Smooth muscle cell (in vitro differentiated cells): Measurements from ENCODE around the gene PROCR. TPM values are rescaled to one million over a fixed set of nuclear protein-coding genes. Genes with fewer than 3 reads are reported as not detected.

Experiments used
- DNase-seq: peaks from one replicate; lab custom pipeline; 2025; ENCODE audit not compliant: unreplicated experiment; lab: John Stamatoyannopoulos, UW
- H2AFZ ChIP-seq: fragments of 200-600 bp; sonication (generic); 2 replicates; pipeline ENCODE4 v1.6.0; 2016; ENCODE audit warnings: antibody characterized with exemption, low read depth, mild to moderate bottlenecking
- H3F3A ChIP-seq: fragments of 200-600 bp; sonication (generic); 2 replicates; pipeline ENCODE4 v1.6.0; 2017; ENCODE audit warnings: antibody characterized with exemption, low read depth
- H3K27ac ChIP-seq: fragments of 200-600 bp; sonication (generic); 2 replicates; pipeline ENCODE4 v1.5.1; 2016; ENCODE audit warnings: low read depth, mild to moderate bottlenecking
- H3K27me3 ChIP-seq: fragments of 200-600 bp; sonication (generic); 2 replicates; pipeline ENCODE4 v1.6.1; 2016; ENCODE audit warnings: low read depth, mild to moderate bottlenecking
- H3K36me3 ChIP-seq: fragments of 200-600 bp; sonication (generic); 2 replicates; pipeline ENCODE4 v1.5.1; 2016; ENCODE audit warnings: low read depth
- H3K4me1 ChIP-seq: fragments of 200-600 bp; sonication (generic); 2 replicates; pipeline ENCODE4 v1.5.1; 2016; ENCODE audit warnings: low read depth
- H3K4me2 ChIP-seq: fragments of 200-600 bp; sonication (generic); 2 replicates; pipeline ENCODE4 v1.6.0; 2016; ENCODE audit warnings: mild to moderate bottlenecking
- H3K4me3 ChIP-seq: fragments of 200-600 bp; sonication (generic); 2 replicates; pipeline ENCODE4 v1.5.1; 2016; ENCODE audit warnings: mild to moderate bottlenecking
- H3K79me2 ChIP-seq: fragments of 200-600 bp; sonication (generic); 2 replicates; pipeline ENCODE4 v1.6.0; 2016; ENCODE audit warnings: low read depth, mild to moderate bottlenecking
- H3K9ac ChIP-seq: fragments of 200-600 bp; sonication (generic); 2 replicates; pipeline ENCODE4 v1.6.0; 2016; ENCODE audit warnings: low read depth
- H3K9me3 ChIP-seq: fragments of 200-600 bp; sonication (generic); replicated peaks from 2 replicates; pipeline ENCODE4 v1.5.1; 2016; ENCODE audit warnings: low read depth
- H4K20me1 ChIP-seq: fragments of 200-600 bp; sonication (generic); 2 replicates; pipeline ENCODE4 v1.6.0; 2016; ENCODE audit warnings: low read depth
- WGBS: methylation state at CpG from one replicate; pipeline ENCODE4 v1.1.7; 2016; ENCODE audit warnings: low lambda C conversion rate; 5-methylcytosine and 5-hydroxymethylcytosine counted together
- polyA plus RNA-seq: library from polyadenylated mRNA; unstranded; fragments of >200 nt; fragmentation: Nextera tagmentation; extraction: Ambion mirVana; gene quantifications from 2 replicates; pipeline ENCODE4 v1.2.1, GENCODE V29; 2016
- total RNA-seq: library from RNA; depleted of rRNA; stranded (reverse); fragments of >200 nt; gene quantifications from 2 replicates; pipeline ENCODE4 v1.2.3, GENCODE V29; 2014
- TF ChIP-seq, protein P1 (sequence below): fragments of 200-600 bp; sonication (generic); IDR thresholded peaks from 2 replicates; pipeline ENCODE4 v1.5.1; 2017; ENCODE audit warnings: borderline replicate concordance, mild to moderate bottlenecking, antibody characterized with exemption; ENCODE audit not compliant: insufficient read depth, poor library complexity, severe bottlenecking

Gene PROCR
- total and polyA plus RNA-seq, 2 experiments from 2014 or later: 4.8 to 5.4 TPM

- no peak overlapping the region for H3K27ac ChIP-seq
- H3K79me2 ChIP-seq: no peaks in the 10 kb centered on the region
- DNase-seq: no peak
- 81% methylated on average over 5 of the region's 5 CpGs for WGBS
- no peaks in the 10 kb centered on the region for H3K36me3 ChIP-seq
- no peaks in the 10 kb centered on the region for H3K9me3 ChIP-seq
- TF ChIP-seq, protein P1, sequence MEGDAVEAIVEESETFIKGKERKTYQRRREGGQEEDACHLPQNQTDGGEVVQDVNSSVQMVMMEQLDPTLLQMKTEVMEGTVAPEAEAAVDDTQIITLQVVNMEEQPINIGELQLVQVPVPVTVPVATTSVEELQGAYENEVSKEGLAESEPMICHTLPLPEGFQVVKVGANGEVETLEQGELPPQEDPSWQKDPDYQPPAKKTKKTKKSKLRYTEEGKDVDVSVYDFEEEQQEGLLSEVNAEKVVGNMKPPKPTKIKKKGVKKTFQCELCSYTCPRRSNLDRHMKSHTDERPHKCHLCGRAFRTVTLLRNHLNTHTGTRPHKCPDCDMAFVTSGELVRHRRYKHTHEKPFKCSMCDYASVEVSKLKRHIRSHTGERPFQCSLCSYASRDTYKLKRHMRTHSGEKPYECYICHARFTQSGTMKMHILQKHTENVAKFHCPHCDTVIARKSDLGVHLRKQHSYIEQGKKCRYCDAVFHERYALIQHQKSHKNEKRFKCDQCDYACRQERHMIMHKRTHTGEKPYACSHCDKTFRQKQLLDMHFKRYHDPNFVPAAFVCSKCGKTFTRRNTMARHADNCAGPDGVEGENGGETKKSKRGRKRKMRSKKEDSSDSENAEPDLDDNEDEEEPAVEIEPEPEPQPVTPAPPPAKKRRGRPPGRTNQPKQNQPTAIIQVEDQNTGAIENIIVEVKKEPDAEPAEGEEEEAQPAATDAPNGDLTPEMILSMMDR: no peak
- H3K27me3 ChIP-seq: no peaks in the 10 kb centered on the region
- no peak overlapping the region for H3K9ac ChIP-seq
- peaks cover 3% of the 10 kb centered on the region for H4K20me1 ChIP-seq
- no peak overlapping the region for H3K4me3 ChIP-seq
- no peak overlapping the region for H2AFZ ChIP-seq
- H3F3A ChIP-seq: no peaks in the 10 kb centered on the region
- H3K4me1 ChIP-seq: no peaks in the 10 kb centered on the region
- H3K4me2 ChIP-seq: no peak overlapping the region
Observed at GRCh38 chr20:35216541-35216940, 44.7 kb downstream of the PROCR start.

DNA sequence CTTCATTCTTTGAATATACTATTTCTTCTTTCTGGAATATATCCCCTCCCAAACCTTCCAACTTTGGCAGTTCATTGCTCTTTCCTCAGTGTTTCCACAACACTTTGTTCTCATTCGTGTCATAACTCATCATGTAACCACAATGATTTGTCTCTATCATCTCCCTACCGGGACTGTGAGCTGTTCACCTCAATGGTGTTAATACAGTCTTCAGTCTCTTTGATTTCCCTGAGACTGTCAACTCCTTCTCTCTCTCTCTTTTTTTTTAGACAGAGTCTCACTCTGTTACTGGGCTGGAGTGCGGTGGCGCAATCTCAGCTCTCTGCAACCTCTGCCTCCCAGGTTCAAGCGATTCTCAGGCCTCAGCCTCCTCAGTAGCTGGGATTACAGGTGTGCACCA is 52.1 kb downstream of the PROCR start:
- no peaks in the 10 kb centered on the region for H3F3A ChIP-seq
- TF ChIP-seq, protein P1: no peak
- 92% methylated on average over 5 of the region's 5 CpGs for WGBS

DNA sequence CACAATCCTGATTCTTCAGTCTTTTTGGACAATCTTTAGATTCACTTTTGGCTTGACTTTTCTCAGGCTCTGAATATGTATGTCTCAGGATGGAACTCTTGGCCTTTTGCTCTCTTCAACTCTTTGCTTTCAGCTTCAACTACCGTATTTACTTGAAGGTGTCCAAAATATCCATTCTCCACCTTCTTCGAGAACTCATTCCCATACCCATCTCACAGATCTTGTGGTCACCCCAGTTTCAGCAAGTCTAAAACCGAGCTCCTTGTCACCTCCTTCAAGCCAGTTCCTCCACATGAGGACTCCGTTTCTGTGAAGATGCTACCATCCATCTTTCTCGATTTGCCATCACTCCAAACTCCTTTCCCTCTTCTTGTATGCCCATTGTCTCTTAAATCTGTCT is 52.7 kb downstream of the PROCR start:
- 93% methylated on average over 5 of the region's 5 CpGs for WGBS
- Histone ChIP-seq H2AFZ (no peak overlapping the region), H3F3A (no peaks in the 10 kb centered on the region), H3K27ac (no peak overlapping the region), H3K4me3 (no peak overlapping the region), H3K4me2 (no peak overlapping the region), H4K20me1 (peaks cover 45% of the 10 kb centered on the region), H3K9me3 (no peaks in the 10 kb centered on the region), H3K79me2 (no peaks in the 10 kb centered on the region), H3K4me1 (no peaks in the 10 kb centered on the region), H3K9ac (no peak overlapping the region), H3K36me3 (no peaks in the 10 kb centered on the region), H3K27me3 (peaks cover 44% of the 10 kb centered on the region)
- no peak for DNase-seq
- TF ChIP-seq, protein P1: no peak

More for the DNA sequence above, 52.1 kb downstream of the PROCR start:
- Histone ChIP-seq H3K27ac (no peak overlapping the region), H3K9me3 (no peaks in the 10 kb centered on the region), H3K27me3 (peaks cover 38% of the 10 kb centered on the region), H4K20me1 (peaks cover 40% of the 10 kb centered on the region), H3K79me2 (no peaks in the 10 kb centered on the region), H3K4me1 (no peaks in the 10 kb centered on the region), H3K4me2 (no peak overlapping the region), H3K9ac (no peak overlapping the region), H2AFZ (no peak overlapping the region), H3K36me3 (no peaks in the 10 kb centered on the region), H3K4me3 (no peak overlapping the region)
- DNase-seq: no peak

DNA sequence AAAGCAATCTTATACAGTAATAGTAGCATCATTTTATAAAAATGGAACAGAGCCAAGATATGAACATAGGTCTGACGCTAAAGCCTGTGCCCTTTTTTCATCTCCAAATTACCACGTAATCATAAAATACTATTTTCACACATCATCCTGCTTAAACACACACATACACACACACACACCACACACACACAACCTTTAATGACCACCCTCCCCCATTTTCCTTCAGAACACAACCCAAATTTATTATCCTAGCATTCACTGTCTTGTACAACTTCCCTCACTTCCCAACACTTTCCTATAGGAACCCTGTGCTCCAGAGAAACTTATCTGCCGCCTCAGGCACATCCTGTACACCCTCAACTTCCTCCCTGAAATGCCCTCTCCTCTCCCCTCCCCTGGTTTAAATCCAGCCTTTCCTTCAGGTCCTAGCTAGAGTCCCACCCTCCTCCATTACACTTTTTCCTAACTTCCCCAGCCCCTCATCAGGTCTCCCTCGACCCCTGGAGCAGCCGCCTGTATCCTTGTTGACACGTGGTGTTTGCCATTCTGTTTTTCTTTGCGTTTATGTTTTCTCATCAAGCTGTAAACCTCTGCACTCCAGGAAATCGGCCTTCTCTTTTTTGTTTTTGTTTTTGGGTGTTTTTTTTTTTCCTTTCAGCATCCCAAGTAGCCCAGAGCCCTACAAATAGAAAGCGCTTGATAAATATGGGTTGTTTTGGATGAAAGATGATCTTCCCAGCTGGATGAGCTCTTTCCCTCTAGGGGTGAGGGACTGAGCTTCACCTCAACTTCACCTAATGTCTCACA is 53.6 kb downstream of the PROCR start:
- Histone ChIP-seq H3K4me2 (no peak overlapping the region), H3K9me3 (no peaks in the 10 kb centered on the region), H3K4me1 (no peaks in the 10 kb centered on the region), H3K27me3 (peaks cover 45% of the 10 kb centered on the region), H4K20me1 (peaks cover 46% of the 10 kb centered on the region), H3K27ac (no peak overlapping the region), H3K9ac (no peak overlapping the region), H2AFZ (no peak overlapping the region), H3K4me3 (no peak overlapping the region), H3F3A (no peaks in the 10 kb centered on the region), H3K36me3 (no peaks in the 10 kb centered on the region), H3K79me2 (no peaks in the 10 kb centered on the region)
- TF ChIP-seq, protein P1: no peak
- DNase-seq: no peak
- WGBS: 50% methylated on average over 9 of the region's 9 CpGs
